HL-60 (cell line): Measurements from ENCODE around the gene DLD.

Experiments
- DNase-seq, 2 experiments: peaks; one replicate each; pipeline ENCODE4 v3.0.0-alpha.2; 2010 to 2020; ENCODE audit warnings: low read depth in 1 of 2, low spot score in 1 of 2
- H3K27ac ChIP-seq: fragments of 250-450 bp; sonication (Bioruptor Pico); replicated peaks from 2 replicates; pipeline ENCODE4 v1.5.1; 2020; ENCODE audit warnings: mild to moderate bottlenecking, moderate library complexity
- H3K27me3 ChIP-seq: fragments of 250-450 bp; sonication (Bioruptor Pico); 2 replicates; pipeline ENCODE4 v1.5.1; 2021; ENCODE audit warnings: mild to moderate bottlenecking, moderate library complexity; ENCODE audit not compliant: insufficient read depth, poor library complexity, severe bottlenecking
- H3K4me3 ChIP-seq: replicated peaks from 2 replicates; pipeline ENCODE4 v1.5.1; 2011; ENCODE audit warnings: mild to moderate bottlenecking, control low read depth, low read length; ENCODE audit not compliant: insufficient read depth
- GABPA ChIP-seq: IDR thresholded peaks from 2 replicates; pipeline ENCODE4 v1.6.1; 2012; ENCODE audit warnings: low read depth
- POLR2AphosphoS5 ChIP-seq: IDR thresholded peaks from 2 replicates; pipeline ENCODE4 v1.6.1; 2012; ENCODE audit warnings: low read depth
- SPI1 ChIP-seq: IDR thresholded peaks from 2 replicates; pipeline ENCODE4 v1.6.1; 2012; ENCODE audit warnings: low read depth, mild to moderate bottlenecking, borderline replicate concordance
- TF ChIP-seq, protein P1 (sequence below): IDR thresholded peaks from 2 replicates; pipeline ENCODE4 v1.6.1; 2012; ENCODE audit warnings: low read depth; ENCODE audit not compliant: insufficient replicate concordance
- TF ChIP-seq, protein P2 (sequence below): IDR thresholded peaks from one replicate; pipeline ENCODE4 v1.5.1; 2011; ENCODE audit warnings: low read length, control low read depth, inconsistent platforms; ENCODE audit not compliant: insufficient read depth

Gene DLD

DNA sequence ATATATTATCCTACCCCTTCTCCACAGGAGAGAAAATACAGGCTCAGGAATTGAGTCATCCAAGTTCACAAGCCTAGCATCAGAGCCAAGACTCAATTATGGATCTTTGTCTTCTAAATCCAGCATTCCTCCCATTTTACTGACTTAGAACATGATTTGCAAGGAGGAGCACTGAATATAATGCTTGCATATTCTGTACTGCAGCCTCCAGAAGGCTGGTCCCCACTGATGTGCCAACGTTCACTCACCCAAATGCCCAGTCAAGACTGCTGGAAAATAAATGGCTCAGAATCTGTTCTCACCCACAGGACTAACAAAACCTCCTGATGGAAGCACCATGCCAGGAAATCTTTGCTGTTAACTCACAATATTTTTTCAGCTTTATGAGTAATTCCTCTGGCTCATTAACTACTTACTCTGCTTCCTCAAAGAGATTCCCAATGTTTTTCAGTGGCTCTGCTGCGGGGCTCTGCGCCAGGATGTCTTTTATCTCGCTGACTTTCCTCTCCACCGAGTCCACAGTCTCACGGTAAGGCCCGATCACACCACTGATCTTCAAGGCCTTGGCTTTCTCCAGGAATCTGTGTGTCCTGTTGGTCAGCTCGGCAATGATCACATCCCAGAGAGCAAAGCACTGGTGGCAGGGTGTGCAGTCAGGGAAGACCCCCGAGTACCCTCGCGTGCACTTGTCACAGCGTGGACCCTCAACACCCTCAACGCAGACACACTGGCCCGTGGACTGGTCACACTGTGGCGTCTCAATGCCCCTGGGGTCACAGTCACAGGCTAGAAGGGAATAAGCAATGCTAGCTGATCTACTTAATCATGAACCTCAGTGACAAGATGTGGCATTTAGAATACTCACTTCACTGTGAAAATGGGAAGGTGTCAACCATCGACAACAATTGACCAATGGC is 48.8 kb downstream of the DLD start:
- H3K27ac ChIP-seq = no peak overlapping the region
- no peak for TF ChIP-seq POLR2AphosphoS5
- no peak for TF ChIP-seq SPI1
- TF ChIP-seq, protein P1, sequence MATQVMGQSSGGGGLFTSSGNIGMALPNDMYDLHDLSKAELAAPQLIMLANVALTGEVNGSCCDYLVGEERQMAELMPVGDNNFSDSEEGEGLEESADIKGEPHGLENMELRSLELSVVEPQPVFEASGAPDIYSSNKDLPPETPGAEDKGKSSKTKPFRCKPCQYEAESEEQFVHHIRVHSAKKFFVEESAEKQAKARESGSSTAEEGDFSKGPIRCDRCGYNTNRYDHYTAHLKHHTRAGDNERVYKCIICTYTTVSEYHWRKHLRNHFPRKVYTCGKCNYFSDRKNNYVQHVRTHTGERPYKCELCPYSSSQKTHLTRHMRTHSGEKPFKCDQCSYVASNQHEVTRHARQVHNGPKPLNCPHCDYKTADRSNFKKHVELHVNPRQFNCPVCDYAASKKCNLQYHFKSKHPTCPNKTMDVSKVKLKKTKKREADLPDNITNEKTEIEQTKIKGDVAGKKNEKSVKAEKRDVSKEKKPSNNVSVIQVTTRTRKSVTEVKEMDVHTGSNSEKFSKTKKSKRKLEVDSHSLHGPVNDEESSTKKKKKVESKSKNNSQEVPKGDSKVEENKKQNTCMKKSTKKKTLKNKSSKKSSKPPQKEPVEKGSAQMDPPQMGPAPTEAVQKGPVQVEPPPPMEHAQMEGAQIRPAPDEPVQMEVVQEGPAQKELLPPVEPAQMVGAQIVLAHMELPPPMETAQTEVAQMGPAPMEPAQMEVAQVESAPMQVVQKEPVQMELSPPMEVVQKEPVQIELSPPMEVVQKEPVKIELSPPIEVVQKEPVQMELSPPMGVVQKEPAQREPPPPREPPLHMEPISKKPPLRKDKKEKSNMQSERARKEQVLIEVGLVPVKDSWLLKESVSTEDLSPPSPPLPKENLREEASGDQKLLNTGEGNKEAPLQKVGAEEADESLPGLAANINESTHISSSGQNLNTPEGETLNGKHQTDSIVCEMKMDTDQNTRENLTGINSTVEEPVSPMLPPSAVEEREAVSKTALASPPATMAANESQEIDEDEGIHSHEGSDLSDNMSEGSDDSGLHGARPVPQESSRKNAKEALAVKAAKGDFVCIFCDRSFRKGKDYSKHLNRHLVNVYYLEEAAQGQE = no peak
- no peak for TF ChIP-seq GABPA
- DNase-seq = no peak

DNA sequence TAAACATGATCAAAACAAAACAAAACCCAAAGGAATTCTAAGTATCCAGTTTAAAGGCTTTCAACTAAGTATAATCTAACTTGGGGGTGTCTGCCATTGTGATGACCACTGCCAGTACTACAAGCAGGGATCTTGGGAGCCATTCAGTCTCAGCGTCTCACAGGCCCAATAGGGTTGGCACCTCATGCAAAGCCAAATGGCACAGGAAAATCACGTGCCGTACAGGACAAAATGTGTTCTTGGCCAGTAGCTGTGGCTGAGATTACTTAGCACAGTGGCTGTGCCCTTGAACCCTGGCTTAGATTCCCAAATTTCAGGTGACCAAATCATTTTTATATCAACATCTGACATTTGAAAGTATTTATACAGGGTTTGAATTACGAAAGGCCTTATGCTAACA is 50.0 kb downstream of the DLD start:
- no peak overlapping the region for H3K27ac ChIP-seq

More for the DNA sequence above, 48.8 kb downstream of the DLD start:
- Histone ChIP-seq H3K4me3 (no peak overlapping the region), H3K27me3 (no peaks in the 10 kb centered on the region)

DNA sequence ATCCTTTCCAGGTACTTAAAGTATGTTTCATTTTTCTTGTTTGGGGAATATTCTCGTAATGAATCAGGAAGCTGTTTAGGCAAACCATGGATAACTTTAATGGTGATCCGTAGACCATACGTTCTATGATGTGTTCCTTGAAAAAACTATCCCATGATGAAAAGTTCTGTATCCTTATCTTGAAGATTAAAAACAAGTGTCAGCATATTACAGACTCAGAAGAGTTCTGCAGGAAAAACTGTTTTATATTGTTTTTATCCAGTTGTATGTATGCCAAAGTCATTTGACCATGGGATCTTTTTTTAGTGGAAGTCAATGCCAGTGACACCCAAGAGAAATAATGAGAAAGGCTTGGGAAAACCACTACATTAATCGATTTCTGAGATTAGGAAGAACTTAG is 52.0 kb downstream of the DLD start:
- Histone ChIP-seq H3K4me3 (no peak overlapping the region), H3K27ac (no peak overlapping the region), H3K27me3 (no peaks in the 10 kb centered on the region)
- DNase-seq = no peak
- TF ChIP-seq, protein P1 = no peak
- no peak for TF ChIP-seq POLR2AphosphoS5

More for the DNA sequence above, 50.0 kb downstream of the DLD start:
- DNase-seq = no peak
- TF ChIP-seq, protein P1 = no peak
- TF ChIP-seq, protein P2, sequence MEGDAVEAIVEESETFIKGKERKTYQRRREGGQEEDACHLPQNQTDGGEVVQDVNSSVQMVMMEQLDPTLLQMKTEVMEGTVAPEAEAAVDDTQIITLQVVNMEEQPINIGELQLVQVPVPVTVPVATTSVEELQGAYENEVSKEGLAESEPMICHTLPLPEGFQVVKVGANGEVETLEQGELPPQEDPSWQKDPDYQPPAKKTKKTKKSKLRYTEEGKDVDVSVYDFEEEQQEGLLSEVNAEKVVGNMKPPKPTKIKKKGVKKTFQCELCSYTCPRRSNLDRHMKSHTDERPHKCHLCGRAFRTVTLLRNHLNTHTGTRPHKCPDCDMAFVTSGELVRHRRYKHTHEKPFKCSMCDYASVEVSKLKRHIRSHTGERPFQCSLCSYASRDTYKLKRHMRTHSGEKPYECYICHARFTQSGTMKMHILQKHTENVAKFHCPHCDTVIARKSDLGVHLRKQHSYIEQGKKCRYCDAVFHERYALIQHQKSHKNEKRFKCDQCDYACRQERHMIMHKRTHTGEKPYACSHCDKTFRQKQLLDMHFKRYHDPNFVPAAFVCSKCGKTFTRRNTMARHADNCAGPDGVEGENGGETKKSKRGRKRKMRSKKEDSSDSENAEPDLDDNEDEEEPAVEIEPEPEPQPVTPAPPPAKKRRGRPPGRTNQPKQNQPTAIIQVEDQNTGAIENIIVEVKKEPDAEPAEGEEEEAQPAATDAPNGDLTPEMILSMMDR = no peak
- TF ChIP-seq SPI1 (no peak), GABPA (no peak), POLR2AphosphoS5 (no peak)
- no peak overlapping the region for H3K4me3 ChIP-seq
- H3K27me3 ChIP-seq = no peaks in the 10 kb centered on the region

DNA sequence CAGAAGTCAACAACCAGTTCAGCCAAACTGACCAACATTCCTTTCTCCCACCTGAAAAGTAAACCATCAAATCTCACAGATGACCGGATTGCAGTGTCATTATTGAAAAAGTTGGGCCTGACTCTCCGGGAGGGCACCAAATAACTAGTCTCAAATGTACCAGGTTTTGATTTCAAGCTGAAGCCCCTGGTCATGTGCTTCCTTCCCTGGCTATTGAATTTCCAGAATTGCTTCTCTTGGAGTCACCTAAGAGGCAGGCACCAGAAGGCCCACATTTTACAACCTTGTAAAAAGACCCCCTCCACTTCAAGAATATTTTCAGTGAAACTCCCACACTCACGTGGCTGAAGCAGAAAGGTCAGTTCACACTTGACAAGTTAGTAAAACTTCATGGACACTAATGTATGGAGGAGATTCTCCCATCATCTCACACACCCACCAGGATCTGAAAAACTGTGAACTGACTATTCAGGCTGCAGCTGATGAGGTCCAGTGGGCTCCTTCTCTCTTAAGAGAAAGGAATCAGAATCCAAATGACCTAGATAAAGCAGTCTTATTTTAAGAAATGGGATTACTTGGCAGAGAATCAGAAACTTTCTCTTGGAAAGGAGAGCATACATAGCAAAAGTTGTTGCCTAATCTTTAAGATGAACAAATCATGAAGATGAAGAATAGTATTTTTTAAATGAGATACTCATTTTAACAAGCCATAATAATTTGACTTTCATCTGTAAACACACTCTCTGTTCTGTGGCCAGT is 53.6 kb downstream of the DLD start:
- no peak overlapping the region for H3K4me3 ChIP-seq
- no peak for TF ChIP-seq SPI1
- no peak for TF ChIP-seq POLR2AphosphoS5
- TF ChIP-seq, protein P1 = no peak
- TF ChIP-seq, protein P2 = no peak
- no peak for TF ChIP-seq GABPA
- H3K27me3 ChIP-seq = no peaks in the 10 kb centered on the region
- no peak for DNase-seq
- no peak overlapping the region for H3K27ac ChIP-seq
